SK-N-SH treated with all-trans-retinoic acid at 6 μM for 48 hours (cell line): ENCODE data around the gene CPNE5.

Experiments used
- ATAC-seq: fragments of 200-7000 bp; cut with Tn5 transposase; 3 replicates; pipeline ENCODE4 v1.9.1; 2020; ENCODE audit warnings: mild to moderate bottlenecking, moderate library complexity
- BACH2 ChIP-seq: fragments of 250-450 bp; sonication (Bioruptor Pico); IDR thresholded peaks from 2 replicates; pipeline ENCODE4 v1.9.0; 2021; ENCODE audit warnings: mild to moderate bottlenecking, borderline replicate concordance
- CREB5 ChIP-seq: fragments of 250-450 bp; sonication (Bioruptor Pico); IDR thresholded peaks from 2 replicates; pipeline ENCODE4 v1.5.1; 2020; ENCODE audit warnings: low read depth, mild to moderate bottlenecking, moderate library complexity
- ESRRG ChIP-seq: fragments of 250-450 bp; sonication (Bioruptor Pico); IDR thresholded peaks from 2 replicates; pipeline ENCODE4 v1.6.1; 2021; ENCODE audit warnings: mild to moderate bottlenecking
- GLIS3 ChIP-seq: fragments of 250-450 bp; sonication (Bioruptor Pico); IDR thresholded peaks from 2 replicates; pipeline ENCODE4 v1.5.0; 2020; ENCODE audit warnings: mild to moderate bottlenecking, moderate library complexity
- ISL1 ChIP-seq: fragments of 250-450 bp; sonication (Bioruptor Pico); IDR thresholded peaks from 2 replicates; pipeline ENCODE4 v2.1.2; 2022; ENCODE audit warnings: mild to moderate bottlenecking, moderate library complexity
- OSR1 ChIP-seq: fragments of 250-450 bp; sonication (Bioruptor Pico); IDR thresholded peaks from 2 replicates; pipeline ENCODE4 v1.8.0; 2022; ENCODE audit warnings: moderate library complexity, mild to moderate bottlenecking, inconsistent platforms
- PATZ1 ChIP-seq: fragments of 250-450 bp; sonication (Bioruptor Pico); IDR thresholded peaks from 2 replicates; pipeline ENCODE4 v1.8.0; 2020; ENCODE audit warnings: mild to moderate bottlenecking, moderate library complexity, borderline replicate concordance
- POU6F1 ChIP-seq: fragments of 250-450 bp; sonication (Bioruptor Pico); IDR thresholded peaks from 2 replicates; pipeline ENCODE4 v1.8.0; 2021; ENCODE audit warnings: low read depth, mild to moderate bottlenecking, moderate library complexity, borderline replicate concordance
- PPARA ChIP-seq: fragments of 250-450 bp; sonication (Bioruptor Pico); IDR thresholded peaks from 2 replicates; pipeline ENCODE4 v1.5.0; 2020; ENCODE audit warnings: mild to moderate bottlenecking, borderline replicate concordance
- RARB ChIP-seq: fragments of 250-450 bp; sonication (Bioruptor Pico); IDR thresholded peaks from 2 replicates; pipeline ENCODE4 v1.8.0; 2021; ENCODE audit warnings: mild to moderate bottlenecking, moderate library complexity
- TCF4 ChIP-seq: fragments of 250-450 bp; sonication (Bioruptor Pico); IDR thresholded peaks from 2 replicates; pipeline ENCODE4 v1.8.0; 2021; ENCODE audit warnings: mild to moderate bottlenecking, moderate library complexity, borderline replicate concordance
- TOX ChIP-seq: fragments of 250-450 bp; sonication (Bioruptor Pico); IDR thresholded peaks from 2 replicates; pipeline ENCODE4 v1.8.0; 2021; ENCODE audit warnings: mild to moderate bottlenecking, moderate library complexity, borderline replicate concordance
- TSHZ2 ChIP-seq: fragments of 250-450 bp; sonication (Bioruptor Pico); IDR thresholded peaks from 2 replicates; pipeline ENCODE4 v1.5.0; 2020; ENCODE audit warnings: mild to moderate bottlenecking, moderate library complexity
- ZFP3 ChIP-seq: fragments of 250-450 bp; sonication (Bioruptor Pico); IDR thresholded peaks from 2 replicates; pipeline ENCODE4 v1.5.0; 2020; ENCODE audit warnings: mild to moderate bottlenecking, moderate library complexity
- ZFP30 ChIP-seq: fragments of 450-650 bp; formaldehyde crosslinking; IDR thresholded peaks from 2 replicates; pipeline ENCODE4 v1.5.0; 2022; ENCODE audit warnings: mild to moderate bottlenecking, moderate library complexity
- ZNF565 ChIP-seq: fragments of 450-650 bp; formaldehyde crosslinking; conservative IDR thresholded peaks from 2 replicates; pipeline ENCODE4 v1.5.0; 2020; ENCODE audit warnings: low read depth, mild to moderate bottlenecking, moderate library complexity
- ZNF70 ChIP-seq: fragments of 450-650 bp; formaldehyde crosslinking; IDR thresholded peaks from 2 replicates; pipeline ENCODE4 v1.5.0; 2020; ENCODE audit warnings: mild to moderate bottlenecking, moderate library complexity
- ZNF8 ChIP-seq: fragments of 450-650 bp; formaldehyde crosslinking; IDR thresholded peaks from 2 replicates; pipeline ENCODE4 v1.5.0; 2020; ENCODE audit warnings: mild to moderate bottlenecking, moderate library complexity
- TF ChIP-seq, protein P1 (sequence below): fragments of 250-450 bp; sonication (Bioruptor Pico); IDR thresholded peaks from 2 replicates; pipeline ENCODE4 v1.5.1; 2021; ENCODE audit warnings: mild to moderate bottlenecking, moderate library complexity

The CPNE5 gene

DNA sequence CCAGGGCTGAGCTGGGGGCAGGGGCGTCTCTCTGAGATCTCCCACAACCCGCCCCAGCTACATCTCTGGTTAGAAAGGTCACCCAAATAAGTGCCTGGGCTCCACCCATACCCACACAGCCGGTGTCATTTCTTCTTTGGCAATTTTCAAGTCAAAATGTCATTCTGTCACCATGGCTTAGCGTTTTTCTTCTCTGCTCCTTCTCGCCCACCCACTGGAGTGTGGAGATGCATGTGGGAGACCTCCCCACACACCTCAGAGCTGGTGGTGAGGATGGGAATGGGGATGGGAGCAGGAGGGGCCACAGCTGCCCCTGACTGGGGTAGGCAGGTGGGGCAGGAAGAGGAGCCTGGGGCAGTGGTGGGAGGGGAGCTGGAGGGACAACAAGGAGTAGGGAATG lies 63.1 kb downstream of the CPNE5 start (continued):
- TF ChIP-seq POU6F1 (CRISPR knock-in tag) (no peak), ESRRG (no peak), ZFP30 (CRISPR knock-in tag) (no peak), ISL1 (CRISPR knock-in tag) (no peak)

GRCh38 chr6:36774331-36774730 lies 64.9 kb downstream of the CPNE5 start:
- TF ChIP-seq ZFP30 (CRISPR knock-in tag), result no peak
- no peak for TF ChIP-seq RARB (CRISPR knock-in tag)
- no peak for TF ChIP-seq BACH2 (CRISPR knock-in tag)
- no peak for TF ChIP-seq ZFP3
- ATAC-seq, result no peak

DNA sequence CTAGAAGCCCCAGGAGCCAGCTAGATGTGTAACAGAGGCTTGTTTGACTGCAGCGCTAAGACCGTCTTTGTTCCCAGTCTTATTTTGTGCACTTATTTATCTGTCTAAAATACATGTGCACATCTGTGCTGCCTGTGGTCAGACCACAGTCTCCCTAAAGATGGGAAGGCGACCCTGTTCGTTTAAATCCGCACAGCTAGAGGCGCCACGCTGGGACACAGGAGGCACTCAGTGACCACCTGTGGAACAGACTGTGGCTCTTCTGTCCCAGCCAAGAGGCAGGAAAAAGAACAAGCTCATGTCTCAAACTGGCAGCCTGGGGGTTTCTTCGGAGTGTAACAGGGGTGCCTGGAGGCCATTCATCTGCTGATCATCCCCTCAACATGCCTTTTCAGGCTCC lies 66.8 kb downstream of the CPNE5 start:
- TF ChIP-seq CREB5 (no peak), RARB (CRISPR knock-in tag) (no peak), GLIS3 (CRISPR knock-in tag) (no peak), ZNF8 (CRISPR knock-in tag) (no peak), TSHZ2 (no peak), ZFP30 (CRISPR knock-in tag) (no peak), BACH2 (CRISPR knock-in tag) (no peak), PPARA (CRISPR knock-in tag) (no peak), POU6F1 (CRISPR knock-in tag) (no peak), TCF4 (CRISPR knock-in tag) (no peak), ISL1 (CRISPR knock-in tag) (no peak), ZNF565 (no peak), ZNF70 (CRISPR knock-in tag) (no peak), TOX (CRISPR knock-in tag) (no peak), OSR1 (CRISPR knock-in tag) (no peak), PATZ1 (CRISPR knock-in tag) (no peak)
- TF ChIP-seq, protein P1, sequence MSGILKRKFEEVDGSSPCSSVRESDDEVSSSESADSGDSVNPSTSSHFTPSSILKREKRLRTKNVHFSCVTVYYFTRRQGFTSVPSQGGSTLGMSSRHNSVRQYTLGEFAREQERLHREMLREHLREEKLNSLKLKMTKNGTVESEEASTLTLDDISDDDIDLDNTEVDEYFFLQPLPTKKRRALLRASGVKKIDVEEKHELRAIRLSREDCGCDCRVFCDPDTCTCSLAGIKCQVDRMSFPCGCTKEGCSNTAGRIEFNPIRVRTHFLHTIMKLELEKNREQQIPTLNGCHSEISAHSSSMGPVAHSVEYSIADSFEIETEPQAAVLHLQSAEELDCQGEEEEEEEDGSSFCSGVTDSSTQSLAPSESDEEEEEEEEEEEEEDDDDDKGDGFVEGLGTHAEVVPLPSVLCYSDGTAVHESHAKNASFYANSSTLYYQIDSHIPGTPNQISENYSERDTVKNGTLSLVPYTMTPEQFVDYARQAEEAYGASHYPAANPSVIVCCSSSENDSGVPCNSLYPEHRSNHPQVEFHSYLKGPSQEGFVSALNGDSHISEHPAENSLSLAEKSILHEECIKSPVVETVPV, result no peak
- TF ChIP-seq, all 23 proteins: peak for 0
- ATAC-seq, result no peak
